ENCODE measurements around the gene PIM3.

PIM3 gene

GRCh38 chr22:50000587-50001387 lies 40.2 kb downstream of the PIM3 start:
- no peak for DNase-seq (ENCODE audit: low read depth in 2 of 2)

DNA sequence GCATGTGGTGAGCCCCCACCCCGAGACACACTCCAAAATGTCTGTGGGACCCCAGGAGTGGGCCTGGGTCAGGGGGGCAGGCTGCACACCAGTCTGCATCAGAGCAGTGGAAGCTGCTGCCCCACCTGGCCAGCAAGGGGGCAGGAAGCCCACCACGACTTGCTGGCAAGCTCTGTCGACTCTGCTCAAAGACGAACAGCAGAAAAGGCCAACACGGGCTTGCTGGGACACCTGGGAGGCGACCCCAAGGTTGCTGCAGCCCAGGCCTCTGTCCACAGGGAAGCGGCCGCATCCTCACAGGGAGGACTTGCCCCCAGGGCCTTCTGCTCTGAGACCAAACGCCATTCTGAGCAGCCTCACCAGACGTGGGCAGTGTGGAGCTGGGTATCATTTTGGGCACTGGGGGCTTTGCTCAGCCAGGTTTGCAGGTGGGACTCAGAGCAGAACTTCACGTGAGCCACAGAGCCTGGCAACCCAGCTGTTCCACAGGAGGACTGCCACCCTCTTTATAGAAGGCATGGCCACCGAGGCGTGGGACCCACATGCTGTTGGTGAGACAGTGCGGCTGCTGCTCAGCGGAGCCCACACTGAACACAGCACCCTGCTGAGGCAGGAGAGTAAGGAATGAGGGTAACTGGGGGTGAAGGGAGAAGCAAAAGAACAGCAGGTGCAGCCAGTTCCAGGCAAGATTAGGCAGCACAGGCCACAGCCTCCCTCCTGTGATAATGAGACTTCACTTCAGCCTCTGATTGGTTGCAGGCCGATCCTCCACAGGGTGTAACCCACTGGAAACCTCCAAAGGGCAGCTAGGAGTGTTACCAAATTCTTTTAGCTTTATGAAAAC lies 41.0 kb downstream of the PIM3 start:
- DNase-seq (ENCODE audit: low read depth in 2 of 2): no peak

GRCh38 chr22:50002791-50003190 lies 42.2 kb downstream of the PIM3 start:
- no peak for DNase-seq (ENCODE audit: low read depth in 2 of 2)

GRCh38 chr22:50004918-50005317 lies 44.3 kb downstream of the PIM3 start:
- DNase-seq (ENCODE audit: low read depth in 2 of 2): no peak

DNA sequence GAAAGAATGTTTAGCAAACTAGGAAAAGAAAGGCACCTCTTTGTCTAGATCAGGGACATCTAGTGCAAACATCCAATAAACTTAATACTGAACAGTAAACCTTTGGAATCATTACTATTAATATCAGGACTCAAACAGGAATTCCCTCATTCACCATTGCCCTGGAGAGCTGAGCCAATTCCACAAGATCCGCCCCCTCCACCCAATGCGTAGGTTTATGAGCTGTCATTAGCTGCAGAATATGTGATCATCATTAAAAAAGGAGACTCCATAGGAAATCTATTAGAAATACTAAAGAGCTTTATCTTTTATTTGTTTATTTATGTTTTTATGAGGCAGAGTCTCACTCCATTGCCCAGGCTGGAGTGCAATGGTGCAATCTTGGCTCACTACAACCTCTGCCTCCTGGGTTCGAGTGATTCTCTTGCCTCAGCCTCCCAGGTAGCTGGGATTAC lies 46.5 kb downstream of the PIM3 start:
- DNase-seq (ENCODE audit: low read depth in 2 of 2): no peak

DNA sequence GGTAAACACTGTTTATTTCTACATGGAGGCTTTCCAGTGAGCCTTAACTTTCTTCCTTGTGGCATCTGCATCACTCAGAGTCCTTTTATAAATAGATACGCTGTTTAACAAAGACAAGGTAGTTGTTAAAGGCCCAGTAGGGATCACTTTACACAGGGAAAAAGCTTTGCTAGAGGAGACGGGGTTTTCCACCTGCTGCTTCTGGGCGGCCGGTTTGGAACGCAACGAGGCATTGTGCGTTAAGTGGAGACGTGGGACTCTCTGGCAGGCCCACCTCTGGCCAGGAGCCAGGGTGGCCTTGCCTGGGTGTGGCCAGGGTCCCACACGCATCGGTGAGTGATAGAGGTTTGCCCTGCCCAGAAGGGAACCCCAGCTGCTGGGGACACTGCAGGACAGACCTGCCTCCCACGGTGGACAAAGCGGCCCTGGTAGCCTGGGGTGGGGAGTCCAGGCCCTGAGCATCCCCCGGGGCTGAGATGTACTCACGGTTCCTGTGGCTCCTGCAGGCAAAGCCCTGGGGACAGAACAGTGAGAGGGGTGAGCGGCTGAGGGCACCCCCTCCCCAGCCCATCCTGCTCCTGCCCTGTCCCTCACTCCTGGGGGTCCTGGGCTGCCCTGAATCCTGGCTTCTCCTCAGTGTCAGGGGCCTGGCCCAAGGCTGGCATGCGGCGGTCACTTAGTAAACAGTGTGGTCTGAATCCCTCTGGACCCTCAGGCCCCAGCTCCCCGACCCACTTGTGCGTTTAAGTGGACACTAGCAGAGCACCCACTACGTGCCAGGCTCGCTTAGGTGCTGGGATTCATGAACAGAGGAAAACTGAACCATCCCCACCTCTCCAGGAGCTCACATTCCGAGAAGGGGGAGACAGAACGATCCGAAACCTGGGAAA lies 47.8 kb downstream of the PIM3 start:
- DNase-seq (ENCODE audit: low read depth in 2 of 2): no peak

GRCh38 chr22:50009251-50009650 lies 48.7 kb downstream of the PIM3 start:
- DNase-seq (ENCODE audit: low read depth in 2 of 2): no peak

- DNase-seq (ENCODE audit: low read depth in 2 of 2): no peak
Measured at GRCh38 chr22:50009765-50010675, 49.4 kb downstream of the PIM3 start.

DNA sequence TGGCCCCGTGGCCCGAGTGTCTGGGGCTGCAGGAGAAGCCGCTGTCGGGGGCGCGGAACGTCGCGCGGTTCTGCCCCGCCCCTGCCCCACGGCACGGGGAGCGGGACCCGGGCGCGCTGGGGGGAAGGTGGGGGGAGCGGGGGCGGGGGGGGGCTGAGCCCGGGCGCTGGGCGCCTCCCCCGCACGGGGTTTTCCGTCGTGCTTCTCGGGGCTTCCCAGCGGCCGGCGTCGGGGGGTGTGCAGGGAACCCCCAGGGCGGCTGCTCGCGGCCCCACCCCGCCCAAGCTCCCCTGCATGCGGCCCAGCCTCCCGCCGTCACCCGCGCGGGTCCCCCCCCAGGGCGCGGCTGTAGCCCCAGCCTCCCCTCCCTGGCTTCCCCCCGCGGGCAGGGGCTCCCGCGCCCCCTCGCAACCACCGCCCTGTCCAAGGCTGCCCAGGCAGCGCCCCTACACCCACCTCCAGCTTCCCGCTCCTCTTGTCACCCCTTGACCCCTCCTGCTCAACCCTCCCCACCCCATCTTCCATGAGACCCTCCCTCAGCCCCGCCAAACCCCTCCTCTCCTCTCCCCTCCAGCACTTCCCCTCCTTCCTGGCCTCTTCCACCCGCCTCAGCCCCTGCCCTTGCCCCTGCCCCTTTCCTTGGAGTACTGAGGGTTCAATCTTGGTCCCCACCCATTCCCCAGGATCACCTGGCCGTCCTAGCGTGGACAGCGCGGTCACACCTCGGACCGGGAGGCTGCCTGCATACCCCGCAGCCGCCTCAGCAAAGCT lies 50.3 kb downstream of the PIM3 start:
- no peak for DNase-seq (ENCODE audit: low read depth in 2 of 2)

GRCh38 chr22:50011447-50012210 lies 51.1 kb downstream of the PIM3 start:
- no peak for DNase-seq (ENCODE audit: low read depth in 2 of 2)

DNA sequence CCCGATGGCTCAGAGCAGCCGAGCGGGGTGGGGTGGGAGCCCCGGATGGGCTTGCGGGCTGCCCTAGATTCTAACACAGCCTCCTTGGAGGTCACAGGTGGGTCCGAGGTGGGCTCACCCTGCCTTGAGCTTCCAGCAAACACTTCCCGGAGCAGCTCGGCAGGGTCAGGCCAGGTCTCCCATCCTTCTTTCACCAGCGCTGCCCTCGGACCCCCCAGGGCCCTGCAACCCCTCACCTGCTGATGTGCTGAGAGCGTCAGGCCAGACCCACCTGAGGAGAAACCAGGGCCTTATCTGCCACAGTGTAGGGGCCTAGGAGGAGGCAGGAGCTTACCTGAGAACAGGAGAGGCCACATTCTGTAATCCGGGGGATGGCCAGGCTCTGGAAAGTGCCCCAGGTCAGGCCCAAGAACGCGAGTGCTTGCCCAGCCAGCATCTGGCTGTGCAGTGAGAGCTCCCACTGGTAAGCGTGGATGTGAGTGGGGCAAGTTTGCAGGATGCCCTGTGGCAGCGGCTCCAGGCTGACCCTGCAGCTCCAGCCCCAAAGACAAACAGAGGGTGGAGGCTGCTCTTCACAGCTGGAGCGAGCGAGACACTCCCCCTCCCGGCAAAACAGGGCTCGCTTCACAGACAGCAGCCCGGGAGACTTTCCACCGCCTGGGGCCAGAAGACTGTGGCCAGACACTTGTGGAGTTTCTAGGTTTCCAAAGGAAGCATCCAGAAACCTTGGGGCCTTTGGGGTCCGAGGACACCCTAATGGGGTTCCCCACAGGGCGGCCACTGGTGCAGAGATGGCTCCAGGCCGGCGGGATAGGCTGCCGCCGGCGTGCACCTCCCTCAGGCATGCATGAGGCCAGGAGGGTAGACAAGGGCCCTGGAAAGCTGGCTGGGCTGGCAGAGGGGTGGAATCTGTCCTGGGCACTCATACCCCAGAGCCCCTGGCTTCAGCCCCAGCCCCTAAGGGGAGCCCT lies 51.9 kb downstream of the PIM3 start, which contains the start of gene IL17REL:
IL17REL (minus strand) TSS at position 555 of the 971 bp plus-strand sequence; CDS start at position 436, 119 bp downstream.
- DNase-seq (ENCODE audit: low read depth in 2 of 2): no peak
